Neural crest cell (in vitro differentiated cells): ENCODE data around the gene CR1L. TPM values are rescaled to one million over a fixed set of nuclear protein-coding genes. Genes with fewer than 3 reads are reported as not detected.

Experiments used
- DNase-seq: peaks from one replicate; pipeline ENCODE4 v3.0.0; 2021; ENCODE audit warnings: low read depth, mixed read lengths, low spot score
- H3K27ac Mint-ChIP-seq: one replicate; pipeline ENCODE4 v1.8.0; 2021; ENCODE audit warnings: mild to moderate bottlenecking, mixed read lengths; ENCODE audit not compliant: unreplicated experiment
- H3K27me3 Mint-ChIP-seq: 2 replicates; pipeline ENCODE4 v1.8.0; 2021; ENCODE audit warnings: low read depth, mild to moderate bottlenecking, mixed read lengths
- H3K36me3 Mint-ChIP-seq: 2 replicates; pipeline ENCODE4 v1.8.0; 2021; ENCODE audit warnings: low read depth, mild to moderate bottlenecking, mixed read lengths
- H3K4me1 Mint-ChIP-seq: 2 replicates; pipeline ENCODE4 v1.8.0; 2021; ENCODE audit warnings: mixed read lengths
- H3K4me3 Mint-ChIP-seq: one replicate; pipeline ENCODE4 v1.8.0; 2021; ENCODE audit warnings: mild to moderate bottlenecking, mixed read lengths
- H3K9me3 Mint-ChIP-seq: 2 replicates; pipeline ENCODE4 v1.8.0; 2021; ENCODE audit warnings: mixed read lengths
- total RNA-seq: library from RNA; stranded (reverse); gene quantifications from 2 replicates; pipeline ENCODE4 v1.2.1, GENCODE V29; 2021
- TF ChIP-seq, protein P1 (sequence below): fragments of 200-600 bp; sonication (generic); conservative IDR thresholded peaks from 2 replicates; pipeline ENCODE4 v1.5.0; 2021; ENCODE audit warnings: antibody characterized with exemption, mild to moderate bottlenecking

CR1L gene
- total RNA-seq, 1 donor from 2014 or later: not detected

DNA sequence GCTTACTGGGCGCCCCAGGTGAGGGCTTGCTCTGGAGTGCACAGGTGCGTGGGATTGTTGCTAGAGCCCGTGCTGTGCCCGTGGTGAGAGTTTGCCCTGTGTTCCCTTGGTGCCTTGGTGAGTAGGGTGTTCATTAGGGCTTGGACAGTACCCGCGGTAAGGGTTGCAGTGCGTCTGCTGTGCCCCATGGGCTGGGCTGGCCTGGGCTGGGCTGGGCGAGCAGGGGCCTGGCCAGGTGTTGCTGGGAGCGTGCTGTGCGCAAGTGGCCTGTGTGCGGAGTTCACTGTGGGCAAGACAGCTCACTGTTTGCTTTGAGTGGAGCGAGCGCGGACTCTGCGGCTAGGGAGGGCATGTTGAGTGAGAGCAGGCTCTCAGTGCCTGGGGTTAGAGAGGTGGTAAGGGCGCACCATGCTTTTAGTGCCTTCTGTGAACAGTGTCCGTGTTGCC lies 725 bp downstream of the CR1L start:
- no peak for DNase-seq
- Mint-ChIP-seq H3K27me3 (peaks cover 6% of the 10 kb centered on the region), H3K27ac (no peak overlapping the region), H3K4me3 (no peak overlapping the region), H3K4me1 (no peaks in the 10 kb centered on the region), H3K36me3 (no peaks in the 10 kb centered on the region), H3K9me3 (no peaks in the 10 kb centered on the region)
- TF ChIP-seq, protein P1, sequence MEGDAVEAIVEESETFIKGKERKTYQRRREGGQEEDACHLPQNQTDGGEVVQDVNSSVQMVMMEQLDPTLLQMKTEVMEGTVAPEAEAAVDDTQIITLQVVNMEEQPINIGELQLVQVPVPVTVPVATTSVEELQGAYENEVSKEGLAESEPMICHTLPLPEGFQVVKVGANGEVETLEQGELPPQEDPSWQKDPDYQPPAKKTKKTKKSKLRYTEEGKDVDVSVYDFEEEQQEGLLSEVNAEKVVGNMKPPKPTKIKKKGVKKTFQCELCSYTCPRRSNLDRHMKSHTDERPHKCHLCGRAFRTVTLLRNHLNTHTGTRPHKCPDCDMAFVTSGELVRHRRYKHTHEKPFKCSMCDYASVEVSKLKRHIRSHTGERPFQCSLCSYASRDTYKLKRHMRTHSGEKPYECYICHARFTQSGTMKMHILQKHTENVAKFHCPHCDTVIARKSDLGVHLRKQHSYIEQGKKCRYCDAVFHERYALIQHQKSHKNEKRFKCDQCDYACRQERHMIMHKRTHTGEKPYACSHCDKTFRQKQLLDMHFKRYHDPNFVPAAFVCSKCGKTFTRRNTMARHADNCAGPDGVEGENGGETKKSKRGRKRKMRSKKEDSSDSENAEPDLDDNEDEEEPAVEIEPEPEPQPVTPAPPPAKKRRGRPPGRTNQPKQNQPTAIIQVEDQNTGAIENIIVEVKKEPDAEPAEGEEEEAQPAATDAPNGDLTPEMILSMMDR: no peak

DNA sequence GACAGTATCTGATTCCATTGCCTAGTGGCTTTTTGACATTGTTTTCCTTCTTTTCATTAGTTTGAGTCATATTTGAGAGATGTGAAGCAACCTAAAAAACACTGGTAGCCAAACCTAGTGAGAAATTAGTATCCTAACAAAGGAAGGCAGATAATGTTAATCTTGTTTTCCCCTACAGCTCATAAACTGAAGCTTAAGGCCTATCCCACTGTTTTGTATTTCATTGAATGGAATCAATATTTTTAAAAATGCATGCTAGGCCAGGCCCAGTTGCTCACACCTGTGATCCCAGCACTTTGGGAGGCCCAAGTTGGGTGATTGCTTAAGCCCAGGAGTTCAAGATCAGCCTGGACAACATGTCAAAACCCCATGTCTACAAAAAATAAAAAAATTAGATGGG lies 1.2 kb downstream of the CR1L start:
- Mint-ChIP-seq H3K27me3 (peaks cover 6% of the 10 kb centered on the region), H3K9me3 (no peaks in the 10 kb centered on the region), H3K4me3 (no peak overlapping the region), H3K4me1 (no peaks in the 10 kb centered on the region), H3K27ac (no peak overlapping the region), H3K36me3 (no peaks in the 10 kb centered on the region)
- DNase-seq: no peak
- TF ChIP-seq, protein P1: no peak

- Mint-ChIP-seq H3K4me1 (no peaks in the 10 kb centered on the region), H3K9me3 (no peaks in the 10 kb centered on the region), H3K27me3 (peaks cover 6% of the 10 kb centered on the region)
Measured at GRCh38 chr1:207646944-207647579, 2.1 kb downstream of the CR1L start.

GRCh38 chr1:207647671-207648333 lies 2.9 kb downstream of the CR1L start:
- TF ChIP-seq, protein P1: no peak
- no peaks in the 10 kb centered on the region for H3K4me1 Mint-ChIP-seq
- H3K9me3 Mint-ChIP-seq: no peaks in the 10 kb centered on the region
- H3K27me3 Mint-ChIP-seq: peaks cover 6% of the 10 kb centered on the region
- no peaks in the 10 kb centered on the region for H3K36me3 Mint-ChIP-seq
- H3K27ac Mint-ChIP-seq: no peak overlapping the region
- DNase-seq: no peak
- H3K4me3 Mint-ChIP-seq: no peak overlapping the region

More at GRCh38 chr1:207646944-207647579, 2.1 kb downstream of the CR1L start:
- no peak for DNase-seq
- no peak overlapping the region for H3K4me3 Mint-ChIP-seq
- no peak overlapping the region for H3K27ac Mint-ChIP-seq
- no peaks in the 10 kb centered on the region for H3K36me3 Mint-ChIP-seq
- TF ChIP-seq, protein P1: no peak

- H3K4me1 Mint-ChIP-seq: no peaks in the 10 kb centered on the region
- no peak for DNase-seq
- H3K27ac Mint-ChIP-seq: no peak overlapping the region
- TF ChIP-seq, protein P1: no peak
- no peaks in the 10 kb centered on the region for H3K9me3 Mint-ChIP-seq
- H3K27me3 Mint-ChIP-seq: peaks cover 6% of the 10 kb centered on the region
- no peak overlapping the region for H3K4me3 Mint-ChIP-seq
- H3K36me3 Mint-ChIP-seq: no peaks in the 10 kb centered on the region
Measured at GRCh38 chr1:207648334-207649209, 3.6 kb downstream of the CR1L start.
